PC-3 (cell line): ENCODE data around the gene GDA. TPM values are rescaled to one million over a fixed set of nuclear protein-coding genes. Genes with fewer than 3 reads are reported as not detected.

Source experiments
- ATAC-seq: fragments of 200-7000 bp; cut with Tn5 transposase; 2 replicates; pipeline ENCODE4 v1.9.1; 2020; ENCODE audit warnings: mild to moderate bottlenecking, moderate library complexity
- BruUV-seq: library from RNA; stranded (reverse); fragments of 400-500 nt; replicated peaks from 2 replicates; lab custom pipeline; 2021; lab: Mats Ljungman, UMichigan
- CTCF ChIA-PET: fragments of 300-600 bp; sonication (Branson Sonifier 250); formaldehyde crosslinking; loops from one replicate; lab custom pipeline; 2022; ENCODE audit warnings: antibody characterized with exemption; lab: Charles Lee
- POLR2A ChIA-PET: fragments of 300-600 bp; sonication (Branson Sonifier 250); formaldehyde crosslinking; loops from one replicate; lab custom pipeline; 2022; ENCODE audit warnings: antibody characterized with exemption; ENCODE audit not compliant: unreplicated experiment; lab: Charles Lee
- DNase-seq: peaks from one replicate; pipeline ENCODE4 v3.0.0-alpha.2; 2015
- H2AFZ ChIP-seq: fragments of 300-600 bp; sonication (generic); 2 replicates; pipeline ENCODE4 v1.6.0; 2016; ENCODE audit warnings: antibody characterized with exemption, low read length
- H3F3A ChIP-seq: fragments of 300-600 bp; sonication (generic); one replicate; pipeline ENCODE4 v1.6.0; 2017; ENCODE audit warnings: antibody characterized with exemption, low read length, control low read depth, mild to moderate bottlenecking; ENCODE audit not compliant: unreplicated experiment
- H3K27ac ChIP-seq: fragments of 300-600 bp; sonication (generic); 2 replicates; pipeline ENCODE4 v1.5.1; 2016; ENCODE audit warnings: mild to moderate bottlenecking, low read length
- H3K27me3 ChIP-seq: fragments of 300-600 bp; sonication (generic); 2 replicates; pipeline ENCODE4 v1.6.1; 2016; ENCODE audit warnings: low read length, mixed read lengths
- H3K36me3 ChIP-seq: fragments of 300-600 bp; sonication (generic); 2 replicates; pipeline ENCODE4 v1.6.1; 2016; ENCODE audit warnings: low read depth, mixed run types, low read length, mixed read lengths
- H3K4me1 ChIP-seq: fragments of 300-600 bp; sonication (generic); 2 replicates; pipeline ENCODE4 v1.5.1; 2016; ENCODE audit warnings: low read length; ENCODE audit not compliant: insufficient read depth
- H3K4me2 ChIP-seq: fragments of 300-600 bp; sonication (generic); 2 replicates; pipeline ENCODE4 v1.6.0; 2016; ENCODE audit warnings: low read length
- H3K4me3 ChIP-seq: fragments of 300-600 bp; sonication (generic); 2 replicates; pipeline ENCODE4 v1.5.1; 2016; ENCODE audit warnings: mild to moderate bottlenecking, low read length, mixed read lengths
- H3K79me2 ChIP-seq: fragments of 300-600 bp; sonication (generic); 2 replicates; pipeline ENCODE4 v1.6.1; 2017; ENCODE audit warnings: low read length, mixed read lengths
- H3K9ac ChIP-seq: fragments of 300-600 bp; sonication (generic); 2 replicates; pipeline ENCODE4 v1.6.0; 2016; ENCODE audit warnings: mild to moderate bottlenecking, low read length
- H3K9me2 ChIP-seq: fragments of 300-600 bp; sonication (generic); replicated peaks from 2 replicates; pipeline ENCODE4 v1.6.1; 2016; ENCODE audit warnings: mixed run types, low read length, mixed read lengths
- H3K9me3 ChIP-seq: fragments of 300-600 bp; sonication (generic); 2 replicates; pipeline ENCODE4 v1.6.1; 2016; ENCODE audit warnings: low read length, mixed read lengths
- H4K20me1 ChIP-seq: fragments of 300-600 bp; sonication (generic); 2 replicates; pipeline ENCODE4 v1.6.1; 2016; ENCODE audit warnings: low read length, mixed read lengths
- EZH2 ChIP-seq: fragments of 300-600 bp; sonication (generic); IDR thresholded peaks from one replicate; pipeline ENCODE4 v1.6.1; 2017; ENCODE audit warnings: antibody characterized with exemption, mild to moderate bottlenecking, low read length; ENCODE audit not compliant: unreplicated experiment
- EZH2phosphoT487 ChIP-seq: fragments of 300-600 bp; sonication (generic); IDR thresholded peaks from 2 replicates; pipeline ENCODE4 v1.6.1; 2018; ENCODE audit warnings: mild to moderate bottlenecking, antibody characterized with exemption, low read length, borderline replicate concordance
- intact Hi-C: fragments of 100-400 bp; cut with micrococcal nuclease; formaldehyde crosslinking; loops from 2 replicates; pipeline ENCODE4 v1.9.0; 2023
- total RNA-seq: library from RNA; depleted of rRNA; stranded (reverse); fragments of >200 nt; gene quantifications from 2 replicates; pipeline ENCODE4 v1.2.3, GENCODE V29; 2014
- TF ChIP-seq, protein P1 (sequence below): fragments of 300-600 bp; sonication (generic); conservative IDR thresholded peaks from 2 replicates; pipeline ENCODE4 v1.5.1; 2017; ENCODE audit warnings: antibody characterized with exemption, low read depth, mild to moderate bottlenecking, low read length

GDA gene
- total RNA-seq, 1 experiment from 2014 or later = not detected

DNA sequence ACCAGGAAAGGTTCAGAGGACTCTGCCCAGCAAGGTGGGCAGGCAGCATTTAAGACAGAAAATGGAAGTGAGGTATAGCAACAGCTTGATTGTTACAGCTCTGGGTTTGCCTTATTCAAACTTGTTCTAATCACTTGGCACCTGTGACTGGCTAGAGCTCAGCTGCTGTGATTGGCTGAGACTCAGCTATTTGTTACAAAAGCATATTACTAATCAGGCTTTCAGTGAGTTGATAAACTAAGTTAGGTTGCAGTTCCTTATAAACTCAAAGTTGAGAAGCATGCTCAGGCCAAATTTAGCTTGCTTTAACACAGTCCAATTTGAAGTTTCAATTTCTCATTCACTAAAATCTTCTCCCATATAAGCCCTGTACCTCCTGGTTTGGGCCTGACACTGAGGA lies 56.3 kb downstream of the GDA start:
- Histone ChIP-seq H3F3A (no peaks in the 10 kb centered on the region), H3K4me2 (no peak overlapping the region), H3K9ac (no peak overlapping the region), H2AFZ (no peak overlapping the region), H3K27me3 (peaks cover 24% of the 10 kb centered on the region), H3K9me3 (no peaks in the 10 kb centered on the region), H3K79me2 (no peaks in the 10 kb centered on the region), H3K27ac (no peak overlapping the region), H3K36me3 (no peaks in the 10 kb centered on the region), H3K9me2 (no peaks in the 10 kb centered on the region), H3K4me3 (no peak overlapping the region), H3K4me1 (no peaks in the 10 kb centered on the region), H4K20me1 (no peaks in the 10 kb centered on the region)
- ChIA-PET CTCF (interaction anchor here (0.6 to 0.7 kb wide), 2 partner anchors 35 to 66 kb away, joined by 3 read pairs; no protein-coding TSS in a partner anchor), POLR2A (interaction anchor here (0.6 kb wide), 1 partner anchor 972 kb away, joined by 3 read pairs; no protein-coding TSS in a partner anchor)
- BruUV-seq = no TSS peak
- DNase-seq (no peak), ATAC-seq (no peak)
- intact Hi-C loops = no loop called here
- TF ChIP-seq EZH2 (no peak), EZH2phosphoT487 (no peak)
- TF ChIP-seq, protein P1, sequence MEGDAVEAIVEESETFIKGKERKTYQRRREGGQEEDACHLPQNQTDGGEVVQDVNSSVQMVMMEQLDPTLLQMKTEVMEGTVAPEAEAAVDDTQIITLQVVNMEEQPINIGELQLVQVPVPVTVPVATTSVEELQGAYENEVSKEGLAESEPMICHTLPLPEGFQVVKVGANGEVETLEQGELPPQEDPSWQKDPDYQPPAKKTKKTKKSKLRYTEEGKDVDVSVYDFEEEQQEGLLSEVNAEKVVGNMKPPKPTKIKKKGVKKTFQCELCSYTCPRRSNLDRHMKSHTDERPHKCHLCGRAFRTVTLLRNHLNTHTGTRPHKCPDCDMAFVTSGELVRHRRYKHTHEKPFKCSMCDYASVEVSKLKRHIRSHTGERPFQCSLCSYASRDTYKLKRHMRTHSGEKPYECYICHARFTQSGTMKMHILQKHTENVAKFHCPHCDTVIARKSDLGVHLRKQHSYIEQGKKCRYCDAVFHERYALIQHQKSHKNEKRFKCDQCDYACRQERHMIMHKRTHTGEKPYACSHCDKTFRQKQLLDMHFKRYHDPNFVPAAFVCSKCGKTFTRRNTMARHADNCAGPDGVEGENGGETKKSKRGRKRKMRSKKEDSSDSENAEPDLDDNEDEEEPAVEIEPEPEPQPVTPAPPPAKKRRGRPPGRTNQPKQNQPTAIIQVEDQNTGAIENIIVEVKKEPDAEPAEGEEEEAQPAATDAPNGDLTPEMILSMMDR = no peak

DNA sequence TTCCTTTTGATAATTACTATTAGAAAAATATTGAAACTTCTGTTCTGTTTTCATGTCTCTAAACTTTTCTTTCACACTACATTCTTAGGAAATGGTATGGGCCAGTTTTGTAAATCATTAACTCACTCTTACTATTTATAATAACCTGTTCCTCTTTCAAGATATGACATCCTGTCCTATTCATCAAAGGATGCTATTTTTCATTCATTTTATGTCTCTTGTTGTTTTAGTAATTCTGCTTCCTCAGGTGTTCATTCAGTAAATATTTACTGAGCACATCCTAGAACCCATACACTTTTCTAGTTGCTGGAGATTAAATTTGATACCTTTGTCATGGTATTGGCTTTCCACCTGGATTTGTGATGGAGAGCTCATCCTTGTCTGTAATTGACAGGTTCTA lies 58.0 kb downstream of the GDA start:
- Histone ChIP-seq H3K4me3 (no peak overlapping the region), H2AFZ (no peak overlapping the region), H3K79me2 (no peaks in the 10 kb centered on the region), H3K4me2 (no peak overlapping the region), H3K27ac (no peak overlapping the region), H3K9me2 (no peaks in the 10 kb centered on the region), H3K27me3 (peaks cover 29% of the 10 kb centered on the region), H3K9ac (no peak overlapping the region), H3F3A (no peaks in the 10 kb centered on the region), H3K9me3 (no peaks in the 10 kb centered on the region), H4K20me1 (no peaks in the 10 kb centered on the region), H3K4me1 (peaks cover 6% of the 10 kb centered on the region; the same call in 1 of the 2 replicates), H3K36me3 (no peaks in the 10 kb centered on the region)
- no peak for DNase-seq
- TF ChIP-seq EZH2 = no peak
- no peak for TF ChIP-seq EZH2phosphoT487
- TF ChIP-seq, protein P1 = no peak
- no peak for ATAC-seq
- BruUV-seq = no TSS peak
- ChIA-PET POLR2A (no interaction called here), CTCF (no interaction called here)
- intact Hi-C loops = no loop called here

DNA sequence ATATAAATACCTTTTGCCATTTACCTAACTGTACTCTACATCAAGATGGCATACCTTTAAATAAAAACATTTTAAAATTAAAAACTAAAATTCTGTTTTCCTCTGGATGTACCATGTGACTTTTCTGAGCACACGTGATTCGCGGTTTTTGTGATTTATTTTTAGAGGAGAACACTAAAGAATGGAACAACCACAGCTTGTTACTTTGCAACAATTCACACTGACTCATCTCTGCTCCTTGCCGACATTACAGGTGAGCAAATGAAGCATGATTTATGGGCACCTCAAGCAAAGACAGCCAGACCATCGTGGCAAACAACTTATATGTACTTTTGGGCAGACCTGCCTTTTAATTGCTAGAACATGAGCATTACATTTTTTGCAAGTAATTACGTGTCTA lies 61.3 kb downstream of the GDA start:
- Histone ChIP-seq H3K9ac (no peak overlapping the region), H3F3A (no peaks in the 10 kb centered on the region), H3K27ac (no peak overlapping the region), H3K36me3 (no peaks in the 10 kb centered on the region), H4K20me1 (no peaks in the 10 kb centered on the region), H2AFZ (no peak overlapping the region), H3K4me2 (no peak overlapping the region), H3K4me1 (peaks cover 6% of the 10 kb centered on the region; the same call in 1 of the 2 replicates), H3K4me3 (no peak overlapping the region), H3K9me3 (no peaks in the 10 kb centered on the region), H3K9me2 (no peaks in the 10 kb centered on the region), H3K79me2 (no peaks in the 10 kb centered on the region), H3K27me3 (peaks cover 33% of the 10 kb centered on the region)
- TF ChIP-seq EZH2 (no peak), EZH2phosphoT487 (no peak)
- TF ChIP-seq, protein P1 = no peak
- BruUV-seq = no TSS peak
- POLR2A ChIA-PET = no interaction called here
- ATAC-seq (no peak), DNase-seq (peak; percentile 41)
- CTCF ChIA-PET = no interaction called here
- intact Hi-C loops = no loop called here
